Germinal center (tissue), 1 donor: ENCODE data around the gene TCEA2.
A peak's percentile ranks its signal among the peaks of the same experiment; 100 is the strongest.

ENCODE experiments used
- DNase-seq: peaks from one replicate; pipeline ENCODE4 v3.0.0; 2012; ENCODE audit warnings: mixed read lengths, low spot score

TCEA2 gene

DNA sequence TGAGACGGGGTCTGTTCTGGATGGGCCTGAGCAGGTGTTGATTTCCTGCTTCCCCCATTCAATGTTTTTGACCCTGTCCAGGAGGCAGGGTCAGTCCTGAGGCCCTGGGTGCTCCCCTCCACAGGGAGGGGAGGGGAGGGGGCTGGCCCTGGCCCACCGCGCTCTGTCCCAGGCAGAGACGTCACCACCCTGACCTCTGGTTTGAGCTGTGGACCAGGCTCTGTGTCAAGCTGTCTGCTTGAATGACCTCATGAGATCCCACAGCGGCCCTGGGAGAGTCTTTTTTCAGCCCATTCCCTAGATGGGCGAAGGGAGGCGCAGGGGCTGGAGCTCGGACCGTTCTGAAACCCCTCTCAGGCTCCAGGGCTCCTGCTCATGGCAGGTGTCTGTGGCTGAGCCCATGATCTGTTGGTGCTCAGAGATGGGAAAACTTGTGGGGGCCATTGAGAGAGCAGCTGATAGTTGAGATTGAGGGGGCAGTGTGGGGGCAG is 30.1 kb downstream of the TCEA2 start:
- no peak for DNase-seq

DNA sequence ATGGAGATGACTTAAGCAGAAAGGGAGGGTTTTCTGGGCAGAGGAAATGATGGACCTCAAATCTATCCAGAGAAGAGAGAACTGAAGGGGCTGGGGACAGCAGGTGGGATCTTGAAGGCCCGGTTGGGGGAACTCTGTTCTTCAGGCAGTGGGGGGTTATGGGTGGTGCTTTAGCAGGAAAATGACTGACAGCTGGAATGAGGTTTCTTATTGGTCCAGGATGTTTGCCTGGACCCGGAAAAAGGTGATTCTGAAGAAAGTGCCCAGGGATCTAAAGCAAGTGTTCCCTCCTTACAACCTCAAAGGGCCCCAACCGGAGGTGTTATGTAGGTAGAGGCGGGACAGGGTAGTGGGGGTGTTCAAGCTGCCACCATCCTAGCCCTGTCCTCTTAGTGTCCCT is 32.5 kb downstream of the TCEA2 start:
- DNase-seq, result no peak

GRCh38 chr20:64095927-64096326 is 32.9 kb downstream of the TCEA2 start:
- no peak for DNase-seq

GRCh38 chr20:64096535-64096934 is 33.5 kb downstream of the TCEA2 start:
- DNase-seq, result no peak

DNA sequence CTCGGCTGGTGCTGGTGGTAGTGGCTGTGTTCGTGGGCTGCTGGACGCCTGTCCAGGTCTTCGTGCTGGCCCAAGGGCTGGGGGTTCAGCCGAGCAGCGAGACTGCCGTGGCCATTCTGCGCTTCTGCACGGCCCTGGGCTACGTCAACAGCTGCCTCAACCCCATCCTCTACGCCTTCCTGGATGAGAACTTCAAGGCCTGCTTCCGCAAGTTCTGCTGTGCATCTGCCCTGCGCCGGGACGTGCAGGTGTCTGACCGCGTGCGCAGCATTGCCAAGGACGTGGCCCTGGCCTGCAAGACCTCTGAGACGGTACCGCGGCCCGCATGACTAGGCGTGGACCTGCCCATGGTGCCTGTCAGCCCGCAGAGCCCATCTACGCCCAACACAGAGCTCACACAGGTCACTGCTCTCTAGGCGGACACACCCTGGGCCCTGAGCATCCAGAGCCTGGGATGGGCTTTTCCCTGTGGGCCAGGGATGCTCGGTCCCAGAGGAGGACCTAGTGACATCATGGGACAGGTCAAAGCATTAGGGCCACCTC is 35.5 kb downstream of the TCEA2 start:
- DNase-seq, result no peak

GRCh38 chr20:64099086-64099786 is 36.2 kb downstream of the TCEA2 start:
- DNase-seq, result no peak

GRCh38 chr20:64099880-64100565 is 37.0 kb downstream of the TCEA2 start:
- DNase-seq, result peak; percentile 89

- no peak for DNase-seq
Observed at GRCh38 chr20:64100566-64100888, 37.5 kb downstream of the TCEA2 start.

DNA sequence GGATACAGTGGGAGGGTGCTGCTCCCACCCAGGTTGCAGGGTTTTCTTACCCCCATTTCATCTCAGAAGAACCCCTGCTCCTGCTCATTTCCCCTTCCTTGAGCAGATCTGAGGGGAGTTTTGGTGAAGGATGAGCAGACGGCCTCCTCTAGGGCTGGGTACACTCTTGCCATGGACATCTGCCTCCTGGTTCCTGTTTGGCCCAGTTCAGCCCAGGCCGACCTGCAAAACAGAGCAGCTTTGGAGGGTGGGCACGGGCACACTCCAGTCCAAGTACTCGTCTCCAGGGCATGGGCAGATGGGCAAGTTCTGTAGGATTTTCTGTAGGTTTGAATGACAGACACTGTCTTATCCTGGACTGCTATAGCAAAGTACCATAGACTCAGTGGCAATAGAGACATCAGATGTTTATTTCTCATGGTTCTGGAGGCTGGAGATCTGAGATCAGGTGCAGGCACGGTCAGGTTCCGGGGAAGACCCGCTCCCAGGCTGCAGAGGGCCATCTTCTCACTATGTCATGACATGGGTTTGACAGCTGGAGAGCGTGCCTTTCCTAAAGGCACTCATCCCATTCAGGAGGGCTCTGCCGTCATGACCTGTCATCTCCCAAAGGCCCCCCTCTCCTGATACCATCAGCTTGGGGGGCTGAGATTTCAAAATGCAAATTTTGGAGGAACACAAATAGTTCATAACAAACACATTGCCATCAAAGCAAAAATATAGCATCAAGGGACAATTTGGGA is 38.1 kb downstream of the TCEA2 start:
- DNase-seq, result no peak

- peak; percentile 81 for DNase-seq
Observed at GRCh38 chr20:64101731-64102621, 39.0 kb downstream of the TCEA2 start.

DNA sequence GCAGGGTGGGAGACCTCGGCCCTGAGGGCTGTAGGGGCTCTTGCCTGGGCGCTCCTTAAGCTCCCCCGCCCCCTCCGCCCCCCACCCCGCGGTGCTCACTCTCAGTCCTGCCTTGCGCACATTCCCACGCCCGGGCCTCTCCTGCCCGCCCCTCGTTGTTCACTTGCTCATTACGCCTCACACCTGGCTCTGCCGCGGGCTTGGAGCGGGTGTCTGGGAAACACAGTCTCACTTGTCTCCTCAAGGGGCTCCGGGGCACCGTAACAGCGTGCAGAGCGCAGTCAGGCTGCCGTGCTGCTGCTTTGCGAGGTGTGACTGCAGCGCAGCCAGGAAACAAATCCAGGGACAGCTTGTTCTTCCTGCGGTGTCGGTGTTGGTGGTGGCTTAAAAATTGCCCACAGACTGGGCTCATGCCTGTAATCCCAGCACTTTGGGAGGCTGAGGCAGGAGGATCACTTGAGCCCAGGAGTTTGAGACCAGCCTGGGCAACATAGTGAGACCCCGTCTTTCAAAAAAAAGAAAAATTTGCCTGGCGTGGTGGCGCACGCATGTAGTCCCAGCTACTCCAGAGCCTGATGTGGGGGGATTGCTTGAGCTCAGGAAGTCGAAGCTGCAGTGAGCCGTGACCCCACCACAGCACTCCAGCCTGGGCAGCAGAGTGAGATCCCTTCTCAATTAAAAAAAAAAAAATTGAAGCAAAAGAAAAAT is 39.8 kb downstream of the TCEA2 start:
- DNase-seq, result peak; percentile 24

DNA sequence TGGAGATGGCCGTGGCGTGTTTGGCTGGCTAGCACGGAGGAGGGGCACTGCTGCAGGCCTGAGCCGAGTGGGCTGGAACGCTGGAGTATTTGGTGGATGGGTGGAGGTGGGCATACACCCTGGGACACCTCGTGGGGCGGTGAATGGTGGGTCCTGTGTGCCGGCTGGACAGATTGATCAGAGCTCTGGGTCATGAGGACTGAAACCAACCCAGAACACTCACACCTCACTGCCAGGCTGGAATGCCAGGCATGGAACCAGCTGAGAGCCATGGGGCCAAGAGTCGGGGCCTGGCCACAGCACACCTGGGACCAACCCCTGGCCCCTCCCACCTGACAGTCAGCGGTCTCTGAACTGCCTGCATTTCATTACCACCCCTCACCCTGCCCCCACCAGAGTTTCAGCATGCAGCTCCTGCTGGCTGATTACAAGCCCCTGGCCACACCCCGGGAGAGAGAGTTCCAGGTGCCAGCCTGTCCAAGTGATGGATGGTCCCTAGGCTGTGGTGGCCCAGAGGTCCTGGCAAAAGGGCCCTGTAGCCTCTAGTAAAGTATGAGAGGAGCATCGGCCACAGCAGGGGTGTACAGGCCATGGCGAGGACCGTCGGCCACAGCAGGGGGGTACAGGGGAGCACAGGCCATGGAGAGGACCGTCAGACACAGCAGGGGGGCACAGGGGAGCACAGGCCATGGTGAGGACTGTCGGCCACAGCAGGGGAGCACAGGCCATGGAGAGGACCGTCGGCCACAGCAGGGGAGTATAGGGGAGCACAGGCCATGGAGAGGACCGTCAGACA is 41.1 kb downstream of the TCEA2 start:
- DNase-seq, result no peak

DNA sequence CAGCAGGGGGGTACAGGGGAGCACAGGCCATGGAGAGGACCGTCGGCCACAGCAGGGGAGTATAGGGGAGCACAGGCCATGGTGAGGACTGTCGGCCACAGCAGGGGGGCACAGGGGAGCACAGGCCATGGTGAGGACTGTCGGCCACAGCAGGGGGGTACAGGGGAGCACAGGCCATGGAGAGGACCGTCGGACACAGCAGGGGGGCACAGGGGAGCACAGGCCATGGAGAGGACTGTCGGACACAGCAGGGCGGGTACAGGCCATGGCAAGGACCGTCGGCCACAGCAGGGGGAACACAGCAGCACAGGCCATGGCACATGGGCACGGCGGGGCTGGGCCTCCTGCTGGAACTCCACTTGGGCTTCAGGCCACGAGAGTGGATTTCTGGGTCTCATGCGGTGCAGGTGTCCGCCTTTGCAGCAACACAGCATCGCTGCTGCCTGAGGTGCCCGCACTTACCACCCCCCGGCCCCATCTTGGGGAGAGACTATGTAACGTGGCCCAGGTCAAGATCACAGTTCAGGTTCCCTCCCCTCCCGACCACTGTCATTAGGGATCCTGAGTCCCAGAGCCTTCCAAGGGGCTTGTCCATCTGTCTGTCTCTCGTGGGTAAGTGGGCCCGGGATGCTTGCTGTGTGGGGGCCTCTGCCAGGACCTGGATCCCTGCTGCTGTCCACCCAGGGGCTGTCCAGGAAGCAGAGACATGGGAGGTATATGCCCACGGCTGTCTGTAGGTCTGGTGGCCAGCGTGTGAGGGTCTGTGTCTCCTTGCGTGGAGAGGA is 41.9 kb downstream of the TCEA2 start:
- no peak for DNase-seq

- no peak for DNase-seq
Observed at GRCh38 chr20:64105846-64106434, 42.9 kb downstream of the TCEA2 start.

GRCh38 chr20:64106435-64106961 is 43.5 kb downstream of the TCEA2 start:
- no peak for DNase-seq

DNA sequence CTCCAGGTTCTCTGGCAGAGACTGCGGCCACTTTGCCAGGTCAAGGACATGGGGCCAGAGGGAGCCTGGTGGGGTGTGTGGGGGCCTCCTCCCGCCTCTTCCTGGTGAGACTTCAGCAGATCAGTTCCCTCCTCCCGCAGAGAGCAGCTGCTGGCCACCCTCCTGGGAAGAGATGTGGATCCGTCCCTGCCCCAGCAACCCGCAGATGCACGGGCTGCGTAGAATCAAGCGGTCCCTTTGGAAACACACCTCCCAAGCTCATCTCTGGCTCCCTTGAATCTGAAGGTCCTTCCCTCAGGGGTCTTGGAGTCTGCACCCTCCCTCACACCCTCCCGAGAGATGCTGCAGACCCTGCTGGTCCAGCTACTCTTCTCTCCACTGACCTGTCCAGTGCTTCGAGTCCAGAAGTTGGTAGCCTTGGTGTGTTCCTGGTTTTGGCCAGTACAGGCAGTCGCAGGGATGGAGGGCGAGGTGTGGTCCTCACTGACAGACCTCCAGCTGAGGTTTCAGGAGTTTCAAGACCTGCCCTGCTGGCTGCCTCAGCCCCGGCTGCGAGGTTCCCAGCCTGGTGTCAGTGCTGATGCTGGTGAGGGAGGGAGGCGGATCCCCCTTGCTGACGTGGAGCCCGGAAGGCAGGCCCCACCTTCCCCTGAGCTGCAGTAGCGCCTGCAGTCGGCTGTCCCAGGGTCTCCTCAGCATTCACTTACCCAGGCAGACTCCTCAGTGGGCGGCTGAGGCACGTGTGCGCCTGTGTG is 44.2 kb downstream of the TCEA2 start, which contains the start of gene NPBWR2:
Gene NPBWR2 (minus strand): TSS at position 585 of the 755 bp plus-strand sequence. CDS start 734 bp downstream, outside the sequence.
- DNase-seq, result peak; percentile 62

DNA sequence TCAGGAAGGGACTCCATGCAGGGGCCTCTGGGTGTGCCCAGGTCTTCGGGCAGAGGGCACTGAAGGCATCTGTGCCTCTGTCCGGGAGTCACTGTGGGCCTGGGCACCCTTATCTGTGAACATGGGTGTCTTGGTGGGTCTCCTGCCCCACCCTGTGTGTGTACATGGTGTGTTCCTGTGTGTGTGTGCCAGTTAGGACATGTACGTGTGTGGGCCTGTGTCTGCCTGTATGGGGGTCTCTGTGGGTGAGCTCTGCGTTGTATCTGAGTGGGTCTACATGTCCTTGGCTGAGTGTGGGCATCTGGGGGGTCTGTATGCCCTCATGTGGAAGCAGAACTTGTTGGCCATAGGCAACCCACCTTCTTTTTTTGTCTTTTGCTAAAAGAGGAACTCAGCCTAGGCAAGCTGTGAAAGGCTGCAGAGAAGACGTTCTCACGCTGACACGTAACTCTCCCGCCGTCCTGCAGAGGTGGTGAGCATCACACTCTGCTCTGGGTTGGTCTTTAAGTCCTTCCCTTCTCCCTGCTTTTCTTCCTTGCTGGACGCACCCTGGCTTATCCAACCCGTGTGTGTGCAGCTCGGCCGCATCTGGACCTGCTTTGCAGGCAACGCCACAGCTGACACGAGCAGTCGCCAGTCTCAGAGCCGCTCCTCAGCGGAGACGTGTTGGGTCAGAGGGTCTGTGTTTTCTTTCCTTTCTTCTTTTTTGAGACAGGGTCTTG is 44.9 kb downstream of the TCEA2 start:
- DNase-seq, result peak; percentile 50
